Heart left ventricle (tissue), 16 donors: ENCODE measurements around the gene CTDSPL2. TPM values are rescaled to one million over a fixed set of nuclear protein-coding genes. Genes with fewer than 3 reads are reported as not detected.

ENCODE experiments used
- ATAC-seq, 4 donors: fragments of 200-7000 bp; cut with Tn5 transposase; one replicate each; pipeline ENCODE4 v1.9.1; 2020 to 2022; ENCODE audit warnings: moderate library complexity in 4 of 4, mild to moderate bottlenecking in 3 of 4, moderate number of reproducible peaks in 1 of 4
- DNase-seq, 5 donors: peaks; one replicate each; pipeline ENCODE4 v3.0.0-alpha.2; 2020
- H3K27ac ChIP-seq, 12 donors: fragments of 200-600 bp; sonication (generic) in 4 of 12; one replicate each; pipeline versions ENCODE4 v1.5.0 to v1.8.0; 2016 to 2022; ENCODE audit warnings: mild to moderate bottlenecking in 2 of 12
- H3K27me3 ChIP-seq, 9 donors: fragments of 200-600 bp; sonication (generic) in 2 of 9; one replicate each; pipeline versions ENCODE4 v1.5.1 to v1.8.0; 2016 to 2022; ENCODE audit warnings: mild to moderate bottlenecking in 3 of 9
- H3K36me3 ChIP-seq, 9 donors: fragments of 200-600 bp; sonication (generic) in 2 of 9; one replicate each; pipeline versions ENCODE4 v1.5.0 to v1.8.0; 2018 to 2022; ENCODE audit warnings: mild to moderate bottlenecking in 2 of 9
- H3K4me1 ChIP-seq, 12 donors: fragments of 200-600 bp; sonication (generic) in 4 of 12; one replicate each; pipeline versions ENCODE4 v1.5.0 to v1.8.0; 2016 to 2022; ENCODE audit warnings: mild to moderate bottlenecking in 3 of 12
- H3K4me3 ChIP-seq, 12 donors: fragments of 200-600 bp; sonication (generic) in 4 of 12; one replicate each; pipeline versions ENCODE4 v1.5.0 to v1.8.0; 2017 to 2022; ENCODE audit warnings: mild to moderate bottlenecking in 9 of 12, moderate library complexity in 4 of 12
- H3K9me3 ChIP-seq, 12 donors: fragments of 200-600 bp; sonication (generic) in 4 of 12; one replicate each; pipeline versions ENCODE4 v1.5.0 to v1.8.0; 2016 to 2022; ENCODE audit warnings: mild to moderate bottlenecking in 1 of 12
- POLR2A ChIP-seq, 2 donors: fragments of 450-650 bp; IDR thresholded peaks; one replicate each; pipeline ENCODE4 v1.6.1; 2017; ENCODE audit warnings: antibody characterized with exemption in 2 of 2, mild to moderate bottlenecking in 2 of 2, moderate library complexity in 2 of 2
- WGBS, 4 donors: extraction: QIAGEN DNeasy Blood & Tissue Kit in 2 of 4; methylation state at CpG; one replicate each; pipeline versions ENCODE4 v1.1.5 to v1.1.7; 2013 to 2018; 5-methylcytosine and 5-hydroxymethylcytosine counted together
- intact Hi-C, 10 donors: fragments of 100-400 bp; cut with DNase I; formaldehyde crosslinking; loops; one replicate each; pipeline versions ENCODE4 v1.11.1 to v1.14.2; 2022
- polyA plus RNA-seq, 2 donors: library from polyadenylated mRNA; stranded (reverse); fragments of 200-250 nt; gene quantifications; one replicate each; pipeline ENCODE4 v1.2.3, GENCODE V29; 2013
- total RNA-seq, 9 donors: library from RNA; depleted of rRNA in 2 of 9; stranded (reverse); fragments of >200 nt in 2 of 9; fragmentation: NEBNext Ultra II Directional in 3 of 9; extraction: Animal tissue kit (Norgen Biotek cat#: 25700) in 3 of 9; gene quantifications; one replicate each; pipeline versions ENCODE4 v1.1.0 to v1.2.4, GENCODE V29; 2016 to 2023
- TF ChIP-seq, protein P1 (sequence below), 12 donors: fragments of 200-600 bp; sonication (generic) in 4 of 12; IDR thresholded peaks; one replicate each; pipeline versions ENCODE4 v1.5.0 to v1.8.0; 2018 to 2022; ENCODE audit warnings: antibody characterized with exemption in 12 of 12, mild to moderate bottlenecking in 5 of 12
- donor health status: ischemic (EF 13 %, LVEDD 7.1; RV severe dilation, severe dysfunction).
- donor health status: healthy with polysubstance abuse.
- donor health status: DM: no; HTN: yes; CAD: no.
- donor health status: DM: no; HTN: no; CAD: no.
- donor health status: ischemic (EF 25% LVEDD 6.9; RV normal size, moderate dysfunction).
- donor health status: ischemic (EF 25% LVEDD 5.7; RV mildly dilated, moderate dysfunction).
- donor health status: healthy.
- donor health status: DM: yes; HTN: yes; CAD: no.
- donor health status: ischemic (EF 35%, LVEDD 5.7; RV mildly dilated, moderate dysfunction).
- donor health status: nonischemic (EF 11% LVEDD 7.7; RV severe dilation, severe dysfunction).
- donor health status: DM: yes; HTN: yes; CAD: no.
- donor health status: PGD.
- donor health status: ischemic (EF 29% LVEDD 5.4; RV normal size, mild dysfunction).
- donor health status: nonischemic (EF 23%, LVEDD 6.1; RV moderate dilation, normal function).

The CTDSPL2 gene
- total and polyA plus RNA-seq, 11 donors, result 3.0 to 27.6 (median 18.3) TPM

DNA sequence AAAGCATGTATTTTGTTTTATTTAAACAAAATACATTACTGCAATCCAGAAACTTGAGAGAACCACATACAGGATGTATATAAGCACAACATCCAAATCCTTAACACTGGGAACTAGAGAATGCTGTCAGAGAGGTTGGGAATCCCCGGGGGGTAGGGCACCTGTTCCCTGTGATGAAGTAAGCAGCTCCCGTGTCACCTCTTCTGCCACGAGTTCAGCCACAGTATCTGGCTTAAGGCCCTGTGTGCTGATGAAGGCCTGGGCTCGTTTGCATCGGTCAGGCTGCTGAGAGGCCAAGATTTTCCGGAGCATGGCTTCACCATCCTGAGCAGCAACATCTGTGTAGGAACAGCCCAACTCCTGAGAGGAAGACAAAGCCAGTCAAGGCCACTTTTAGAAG, 146.0 kb downstream of the CTDSPL2 start:
- intact Hi-C loops, result loop anchor here in 1 of 10 donors (10.0 kb wide), 1 partner anchor 161 kb away; the partner anchor contains the start of gene TRIM69
- ATAC-seq, result no peak
- H3K9me3 ChIP-seq, result no peaks in the 10 kb centered on the region

DNA sequence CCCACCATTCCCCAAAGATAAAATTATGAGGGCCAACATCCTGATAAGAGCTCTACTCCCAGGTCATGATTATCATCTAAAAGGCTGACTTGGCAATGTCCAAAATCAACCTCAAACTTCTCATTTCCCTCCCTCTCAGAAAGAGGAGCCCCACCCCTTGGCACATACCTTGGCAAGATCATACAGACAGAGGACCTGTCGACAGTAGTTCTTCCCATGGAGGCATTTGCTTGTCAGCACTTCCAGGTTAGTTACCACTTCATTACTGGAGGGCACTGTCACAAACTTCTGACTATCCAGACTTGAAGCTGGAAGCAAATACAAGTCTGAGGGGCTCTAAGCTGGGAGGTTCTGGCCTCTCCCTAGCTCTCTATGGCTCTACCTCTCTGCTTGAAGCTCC, 147.3 kb downstream of the CTDSPL2 start:
- DNase-seq, result no peak
- 38 to 70% (median 57%) methylated on average over 1 of the region's 1 CpG for WGBS, 4 donors
- peak in 1 of 4 donors; percentile 7 for ATAC-seq
- H3K27me3 ChIP-seq, result no peaks in the 10 kb centered on the region
- no peak overlapping the region for H3K27ac ChIP-seq
- no peaks in the 10 kb centered on the region for H3K9me3 ChIP-seq
- H3K36me3 ChIP-seq, result peaks cover 0 to 61% (median 48%) of the 10 kb centered on the region in 9 donors
- H3K4me3 ChIP-seq, result no peak overlapping the region
- TF ChIP-seq, protein P1, sequence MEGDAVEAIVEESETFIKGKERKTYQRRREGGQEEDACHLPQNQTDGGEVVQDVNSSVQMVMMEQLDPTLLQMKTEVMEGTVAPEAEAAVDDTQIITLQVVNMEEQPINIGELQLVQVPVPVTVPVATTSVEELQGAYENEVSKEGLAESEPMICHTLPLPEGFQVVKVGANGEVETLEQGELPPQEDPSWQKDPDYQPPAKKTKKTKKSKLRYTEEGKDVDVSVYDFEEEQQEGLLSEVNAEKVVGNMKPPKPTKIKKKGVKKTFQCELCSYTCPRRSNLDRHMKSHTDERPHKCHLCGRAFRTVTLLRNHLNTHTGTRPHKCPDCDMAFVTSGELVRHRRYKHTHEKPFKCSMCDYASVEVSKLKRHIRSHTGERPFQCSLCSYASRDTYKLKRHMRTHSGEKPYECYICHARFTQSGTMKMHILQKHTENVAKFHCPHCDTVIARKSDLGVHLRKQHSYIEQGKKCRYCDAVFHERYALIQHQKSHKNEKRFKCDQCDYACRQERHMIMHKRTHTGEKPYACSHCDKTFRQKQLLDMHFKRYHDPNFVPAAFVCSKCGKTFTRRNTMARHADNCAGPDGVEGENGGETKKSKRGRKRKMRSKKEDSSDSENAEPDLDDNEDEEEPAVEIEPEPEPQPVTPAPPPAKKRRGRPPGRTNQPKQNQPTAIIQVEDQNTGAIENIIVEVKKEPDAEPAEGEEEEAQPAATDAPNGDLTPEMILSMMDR (IDR thresholded peaks at IDR 0.05), result no peak
- no peak for TF ChIP-seq POLR2A (IDR thresholded peaks at IDR 0.05)
- peaks cover 0 to 13% (median 0%) of the 10 kb centered on the region in 12 donors for H3K4me1 ChIP-seq
- intact Hi-C loops, result loop anchor here in 3 of 10 donors (5.0 to 10.0 kb wide), 3 partner anchors 160 to 213 kb away; partner anchors contain the start of gene TRIM69 (in 2 of the 3)

More for the DNA sequence above, 146.0 kb downstream of the CTDSPL2 start:
- peaks cover 0 to 12% (median 0%) of the 10 kb centered on the region in 12 donors for H3K4me1 ChIP-seq
- 75 to 92% (median 83%) methylated on average over 6 of the region's 6 CpGs for WGBS, 4 donors
- H3K36me3 ChIP-seq, result peaks cover 0 to 67% (median 55%) of the 10 kb centered on the region in 9 donors
- no peak for TF ChIP-seq POLR2A (IDR thresholded peaks at IDR 0.05)
- TF ChIP-seq, protein P1 (IDR thresholded peaks at IDR 0.05), result no peak
- H3K4me3 ChIP-seq, result no peak overlapping the region
- DNase-seq, result no peak
- H3K27me3 ChIP-seq, result no peaks in the 10 kb centered on the region
- H3K27ac ChIP-seq, result no peak overlapping the region

Other genes starting within 250 kb of the CTDSPL2 start
- 100 to 1,000 TPM in 1 of 9 donors, 10 to 100 TPM in 8; 35.4 to 110 (median 70.0) TPM for gene FRMD5, start 232.4 kb upstream of the CTDSPL2 start, total RNA-seq
- gene FRMD5, start 232.4 kb upstream of the CTDSPL2 start, polyA plus RNA-seq, result 10 to 100 TPM; 12.5 to 13.3 TPM
- 10 to 100 TPM; 20.8 to 54.7 (median 29.9) TPM for gene GOLM2, start 138.9 kb upstream of the CTDSPL2 start, total RNA-seq
- 10 to 100 TPM; 10.6 to 23.3 TPM for gene GOLM2, start 138.9 kb upstream of the CTDSPL2 start, polyA plus RNA-seq
- gene EIF3J, start 109.5 kb downstream of the CTDSPL2 start, total RNA-seq, result 100 to 1,000 TPM in 1 of 9 donors, 10 to 100 TPM in 8; 30.4 to 116 (median 71.6) TPM
- gene EIF3J, start 109.5 kb downstream of the CTDSPL2 start, polyA plus RNA-seq, result 100 to 1,000 TPM in 1 of 2 donors, 10 to 100 TPM in 1; 30.8 to 107 TPM
- 10 to 100 TPM; 35.4 to 69.4 (median 48.8) TPM for gene SPG11, start 236.0 kb downstream of the CTDSPL2 start, total RNA-seq
- 10 to 100 TPM; 17.5 to 24.1 TPM for gene SPG11, start 236.0 kb downstream of the CTDSPL2 start, polyA plus RNA-seq